ENCODE data around the gene CHAF1A.

DNA sequence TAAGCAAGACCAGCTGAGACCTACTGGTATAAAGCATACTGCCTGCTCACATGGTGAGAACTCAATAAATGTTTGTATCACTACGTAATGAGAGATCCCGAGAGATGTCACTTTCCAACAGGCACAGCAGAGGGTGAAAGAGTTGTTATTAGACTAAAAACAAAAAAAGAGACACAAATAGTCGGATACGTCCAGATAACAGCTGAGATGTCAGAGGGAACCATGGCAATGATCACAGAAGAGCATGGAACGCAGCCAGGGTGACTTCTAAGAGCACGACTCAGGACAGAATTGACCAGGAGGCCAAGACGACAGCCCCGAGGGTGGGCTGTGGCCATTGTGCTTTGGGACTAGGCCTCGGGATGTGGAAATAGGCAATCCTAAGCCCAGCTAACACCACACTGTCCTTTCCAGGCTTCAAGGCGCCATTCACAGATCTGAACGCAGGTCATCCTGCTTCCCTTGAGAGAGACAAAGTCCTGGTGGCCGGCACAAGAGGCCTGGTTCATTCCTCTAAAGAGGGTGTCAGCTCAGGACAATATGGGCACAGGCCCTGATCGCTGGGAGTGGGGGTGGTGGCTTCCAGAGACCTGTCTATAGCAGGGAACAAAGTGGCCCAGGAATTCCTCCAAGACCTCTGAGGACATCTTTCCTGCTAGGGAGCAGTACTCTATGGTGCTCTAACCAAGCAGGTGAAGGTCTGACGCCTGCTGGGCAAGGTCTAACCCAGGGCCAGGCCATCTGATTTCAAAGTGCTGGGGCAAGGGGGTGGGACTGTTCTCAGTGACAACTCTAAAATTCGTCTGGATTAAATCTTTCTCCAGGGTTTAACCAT lies 5.3 kb upstream of the CHAF1A start:
- no peak for TF ChIP-seq POLR2AphosphoS5 (IDR thresholded peaks at IDR 0.05)
- TF ChIP-seq, protein P1, sequence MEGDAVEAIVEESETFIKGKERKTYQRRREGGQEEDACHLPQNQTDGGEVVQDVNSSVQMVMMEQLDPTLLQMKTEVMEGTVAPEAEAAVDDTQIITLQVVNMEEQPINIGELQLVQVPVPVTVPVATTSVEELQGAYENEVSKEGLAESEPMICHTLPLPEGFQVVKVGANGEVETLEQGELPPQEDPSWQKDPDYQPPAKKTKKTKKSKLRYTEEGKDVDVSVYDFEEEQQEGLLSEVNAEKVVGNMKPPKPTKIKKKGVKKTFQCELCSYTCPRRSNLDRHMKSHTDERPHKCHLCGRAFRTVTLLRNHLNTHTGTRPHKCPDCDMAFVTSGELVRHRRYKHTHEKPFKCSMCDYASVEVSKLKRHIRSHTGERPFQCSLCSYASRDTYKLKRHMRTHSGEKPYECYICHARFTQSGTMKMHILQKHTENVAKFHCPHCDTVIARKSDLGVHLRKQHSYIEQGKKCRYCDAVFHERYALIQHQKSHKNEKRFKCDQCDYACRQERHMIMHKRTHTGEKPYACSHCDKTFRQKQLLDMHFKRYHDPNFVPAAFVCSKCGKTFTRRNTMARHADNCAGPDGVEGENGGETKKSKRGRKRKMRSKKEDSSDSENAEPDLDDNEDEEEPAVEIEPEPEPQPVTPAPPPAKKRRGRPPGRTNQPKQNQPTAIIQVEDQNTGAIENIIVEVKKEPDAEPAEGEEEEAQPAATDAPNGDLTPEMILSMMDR (IDR thresholded peaks at IDR 0.05) = no peak
- no peak for TF ChIP-seq POLR2A (IDR thresholded peaks at IDR 0.05)

Measured in breast epithelium (tissue), 3 donors.